NCI-H1694 treated with DMSO at 0.1 percent for 48 hours (cell line): ENCODE measurements around the gene BIRC6.
"Not testable (repeated sequence)": the region's sequence is repeated elsewhere in the genome, so short reads cannot be mapped to it uniquely, and the experiment has no call there.

Experiments used
- DNase-seq: peaks from one replicate; lab custom pipeline; 2025; lab: John Stamatoyannopoulos, UW

BIRC6 gene

GRCh38 chr2:32446369-32446768 lies 89.5 kb downstream of the BIRC6 start:
- no peak for DNase-seq

- no peak for DNase-seq
Observed at GRCh38 chr2:32450851-32451250, 94.0 kb downstream of the BIRC6 start.

GRCh38 chr2:32452338-32453064 lies 95.7 kb downstream of the BIRC6 start:
- DNase-seq, result no peak

GRCh38 chr2:32453242-32454062 lies 96.6 kb downstream of the BIRC6 start:
- no peak for DNase-seq

- no peak for DNase-seq
Observed at GRCh38 chr2:32455816-32456215, 99.0 kb downstream of the BIRC6 start.

- DNase-seq, result no peak
Observed at GRCh38 chr2:32456808-32457207, 100.0 kb downstream of the BIRC6 start.

GRCh38 chr2:32457814-32458213 lies 101.0 kb downstream of the BIRC6 start:
- no peak for DNase-seq

GRCh38 chr2:32460861-32461260 lies 104.0 kb downstream of the BIRC6 start:
- not testable (repeated sequence) for DNase-seq

- no peak for DNase-seq
Observed at GRCh38 chr2:32463110-32463509, 106.3 kb downstream of the BIRC6 start.

- no peak for DNase-seq
Observed at GRCh38 chr2:32464431-32464830, 107.6 kb downstream of the BIRC6 start.

- no peak for DNase-seq
Observed at GRCh38 chr2:32472605-32473004, 115.8 kb downstream of the BIRC6 start.

- DNase-seq, result no peak
Observed at GRCh38 chr2:32474381-32474780, 117.6 kb downstream of the BIRC6 start.

GRCh38 chr2:32478889-32479620 lies 122.2 kb downstream of the BIRC6 start:
- no peak for DNase-seq

- DNase-seq, result no peak
Observed at GRCh38 chr2:32479993-32480392, 123.2 kb downstream of the BIRC6 start.

- no peak for DNase-seq
Observed at GRCh38 chr2:32482471-32482870, 125.6 kb downstream of the BIRC6 start.

GRCh38 chr2:32484937-32485336 lies 128.1 kb downstream of the BIRC6 start:
- DNase-seq, result no peak

GRCh38 chr2:32485399-32485798 lies 128.6 kb downstream of the BIRC6 start:
- no peak for DNase-seq

- no peak for DNase-seq
Observed at GRCh38 chr2:32489061-32489460, 132.2 kb downstream of the BIRC6 start.

GRCh38 chr2:32491346-32491745 lies 134.5 kb downstream of the BIRC6 start:
- DNase-seq, result no peak

- DNase-seq, result no peak
Observed at GRCh38 chr2:32495139-32495538, 138.3 kb downstream of the BIRC6 start.

GRCh38 chr2:32496662-32497061 lies 139.8 kb downstream of the BIRC6 start:
- no peak for DNase-seq

- no peak for DNase-seq
Observed at GRCh38 chr2:32498306-32498705, 141.5 kb downstream of the BIRC6 start.

GRCh38 chr2:32502941-32503340 lies 146.1 kb downstream of the BIRC6 start:
- DNase-seq, result no peak
